ENCODE data around the gene FLRT1.

The FLRT1 gene

GRCh38 chr11:64080390-64080789, 44.7 kb downstream of the FLRT1 start:
- no peak overlapping the region for H3K4me3 ChIP-seq (ENCODE audit: low read length)
- TF ChIP-seq CTCF (conservative IDR thresholded peaks at IDR 0.05; ENCODE audit: low read length): no peak
- DNase-seq (ENCODE audit: low read depth): no peak

DNA sequence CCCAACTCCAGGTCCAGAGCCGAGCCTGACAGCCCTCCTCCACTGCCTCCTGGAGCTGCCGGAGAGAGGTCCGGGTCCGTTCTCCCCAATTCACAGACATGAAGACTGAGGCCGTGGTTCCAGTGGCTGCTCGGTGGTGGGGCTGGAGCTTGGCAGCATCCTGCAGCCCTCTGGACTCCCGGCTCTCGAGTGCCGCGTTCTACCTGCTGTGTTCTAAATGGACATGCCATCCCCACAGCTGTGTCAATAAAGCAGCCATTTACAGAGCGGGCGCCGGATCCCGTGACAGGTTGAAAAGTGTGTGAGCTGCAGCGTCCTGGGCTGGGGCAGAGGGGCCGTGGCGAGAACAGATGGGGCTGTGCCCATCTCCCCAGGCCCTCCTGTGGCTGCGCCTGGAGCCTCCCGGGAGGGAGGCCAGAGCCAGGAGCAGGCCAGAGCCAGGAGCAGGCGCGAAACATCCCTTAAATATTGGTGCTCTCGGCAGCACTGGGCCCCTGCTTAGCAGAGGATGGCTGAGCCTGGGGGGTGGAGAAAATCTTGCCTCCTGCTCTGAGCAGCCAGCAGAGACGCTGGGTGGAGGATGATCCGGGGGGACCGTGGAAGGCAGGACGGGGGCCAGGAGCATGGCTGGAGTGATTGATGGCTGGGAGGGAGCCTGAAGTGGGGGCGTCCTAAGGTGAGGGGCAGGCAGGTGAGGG, 46.2 kb downstream of the FLRT1 start:
- DNase-seq (ENCODE audit: low read depth): no peak
- H3K4me3 ChIP-seq (ENCODE audit: low read length): no peak overlapping the region
- TF ChIP-seq CTCF (conservative IDR thresholded peaks at IDR 0.05; ENCODE audit: low read length): no peak

- no peak for TF ChIP-seq CTCF (conservative IDR thresholded peaks at IDR 0.05; ENCODE audit: low read length)
- DNase-seq (ENCODE audit: low read depth): no peak
- H3K4me3 ChIP-seq (ENCODE audit: low read length): no peak overlapping the region
Observed at GRCh38 chr11:64083398-64084080, 47.8 kb downstream of the FLRT1 start.

GRCh38 chr11:64084146-64084950, 48.6 kb downstream of the FLRT1 start:
- TF ChIP-seq CTCF (conservative IDR thresholded peaks at IDR 0.05; ENCODE audit: low read length): no peak
- no peak overlapping the region for H3K4me3 ChIP-seq (ENCODE audit: low read length)
- no peak for DNase-seq (ENCODE audit: low read depth)

- no peak for DNase-seq (ENCODE audit: low read depth)
- TF ChIP-seq CTCF (conservative IDR thresholded peaks at IDR 0.05; ENCODE audit: low read length): no peak
- H3K4me3 ChIP-seq (ENCODE audit: low read length): no peak overlapping the region
Observed at GRCh38 chr11:64084951-64085710, 49.4 kb downstream of the FLRT1 start.

Data from AG10803 (cell line).